Loucy (cell line): Measurements from ENCODE around the gene CADM2.

ENCODE experiments used
- H2AFZ ChIP-seq: fragments of 200-600 bp; sonication (generic); 2 replicates; pipeline ENCODE4 v1.6.0; 2016; ENCODE audit warnings: antibody characterized with exemption, mild to moderate bottlenecking, low read length, moderate library complexity
- H3F3A ChIP-seq: fragments of 200-600 bp; 2 replicates; pipeline ENCODE4 v1.6.0; 2016; ENCODE audit warnings: antibody characterized with exemption, low read depth, mild to moderate bottlenecking
- H3K27me3 ChIP-seq: fragments of 200-600 bp; sonication (generic); 2 replicates; pipeline ENCODE4 v1.6.1; 2014; ENCODE audit warnings: low read length, mild to moderate bottlenecking; ENCODE audit not compliant: insufficient read depth, poor library complexity, severe bottlenecking
- H3K36me3 ChIP-seq: fragments of 200-600 bp; sonication (generic); 2 replicates; pipeline ENCODE4 v1.6.1; 2016; ENCODE audit warnings: low read length; ENCODE audit not compliant: insufficient read depth
- H3K4me1 ChIP-seq: fragments of 200-600 bp; sonication (generic); 2 replicates; pipeline ENCODE4 v1.5.1; 2014; ENCODE audit warnings: low read length, mild to moderate bottlenecking; ENCODE audit not compliant: insufficient read depth, poor library complexity, severe bottlenecking
- H3K4me2 ChIP-seq: fragments of 200-600 bp; sonication (generic); 2 replicates; pipeline ENCODE4 v1.6.0; 2014; ENCODE audit warnings: antibody characterized with exemption, low read length, low read depth, mild to moderate bottlenecking; ENCODE audit not compliant: poor library complexity, severe bottlenecking
- H3K4me3 ChIP-seq: fragments of 200-600 bp; sonication (generic); 2 replicates; pipeline ENCODE4 v1.5.1; 2014; ENCODE audit warnings: low read length, mild to moderate bottlenecking, mixed read lengths; ENCODE audit not compliant: poor library complexity, severe bottlenecking
- H3K79me2 ChIP-seq: fragments of 200-600 bp; sonication (generic); 2 replicates; pipeline ENCODE4 v1.6.1; 2014; ENCODE audit warnings: low read length; ENCODE audit not compliant: insufficient read depth
- H3K9ac ChIP-seq: fragments of 200-600 bp; sonication (generic); 2 replicates; pipeline ENCODE4 v1.6.0; 2014; ENCODE audit warnings: mild to moderate bottlenecking, low read depth, low read length, moderate library complexity; ENCODE audit not compliant: poor library complexity, severe bottlenecking
- H3K9me2 ChIP-seq: fragments of 200-600 bp; sonication (generic); replicated peaks from 2 replicates; pipeline ENCODE4 v1.6.1; 2016; ENCODE audit warnings: low read depth, low read length, mixed read lengths
- H3K9me3 ChIP-seq: fragments of 200-600 bp; sonication (generic); 2 replicates; pipeline ENCODE4 v1.6.1; 2014; ENCODE audit warnings: mild to moderate bottlenecking, antibody characterized with exemption, low read length, low read depth; ENCODE audit not compliant: insufficient read depth
- H4K20me1 ChIP-seq: fragments of 200-600 bp; sonication (generic); 2 replicates; pipeline ENCODE4 v1.6.0; 2014; ENCODE audit warnings: antibody characterized with exemption, low read length, mild to moderate bottlenecking; ENCODE audit not compliant: insufficient read depth, poor library complexity, severe bottlenecking
- EZH2phosphoT487 ChIP-seq: fragments of 200-600 bp; IDR thresholded peaks from 2 replicates; pipeline ENCODE4 v1.6.1; 2018; ENCODE audit warnings: antibody characterized with exemption, mild to moderate bottlenecking, moderate library complexity, borderline replicate concordance
- TF ChIP-seq, protein P1 (sequence below): fragments of 200-600 bp; sonication (generic); conservative IDR thresholded peaks from 2 replicates; pipeline ENCODE4 v1.5.1; 2014; ENCODE audit warnings: mild to moderate bottlenecking, antibody characterized with exemption, low read length

The CADM2 gene

DNA sequence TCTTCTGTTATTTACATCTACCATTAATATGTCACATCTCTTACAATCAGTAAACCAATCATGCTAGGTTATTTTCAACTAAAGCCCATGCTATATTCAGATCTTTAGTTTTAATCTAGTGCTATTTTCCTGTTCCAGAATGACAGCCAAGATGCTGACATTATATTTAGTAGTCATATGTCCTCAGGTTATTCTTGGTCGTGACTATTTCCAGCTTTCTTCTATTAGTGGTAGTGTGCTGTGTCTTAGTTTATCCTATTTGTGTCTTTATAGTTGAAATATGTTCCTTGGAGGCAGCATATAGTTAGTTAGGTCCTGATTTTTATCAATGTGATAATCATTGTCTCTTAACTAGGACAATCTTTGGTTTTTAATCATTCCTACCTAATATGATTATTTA is 566.5 kb downstream of the CADM2 start:
- no peak overlapping the region for H3K9ac ChIP-seq
- no peak overlapping the region for H2AFZ ChIP-seq
- H3K27me3 ChIP-seq, result no peaks in the 10 kb centered on the region
- TF ChIP-seq EZH2phosphoT487, result no peak
- TF ChIP-seq, protein P1, sequence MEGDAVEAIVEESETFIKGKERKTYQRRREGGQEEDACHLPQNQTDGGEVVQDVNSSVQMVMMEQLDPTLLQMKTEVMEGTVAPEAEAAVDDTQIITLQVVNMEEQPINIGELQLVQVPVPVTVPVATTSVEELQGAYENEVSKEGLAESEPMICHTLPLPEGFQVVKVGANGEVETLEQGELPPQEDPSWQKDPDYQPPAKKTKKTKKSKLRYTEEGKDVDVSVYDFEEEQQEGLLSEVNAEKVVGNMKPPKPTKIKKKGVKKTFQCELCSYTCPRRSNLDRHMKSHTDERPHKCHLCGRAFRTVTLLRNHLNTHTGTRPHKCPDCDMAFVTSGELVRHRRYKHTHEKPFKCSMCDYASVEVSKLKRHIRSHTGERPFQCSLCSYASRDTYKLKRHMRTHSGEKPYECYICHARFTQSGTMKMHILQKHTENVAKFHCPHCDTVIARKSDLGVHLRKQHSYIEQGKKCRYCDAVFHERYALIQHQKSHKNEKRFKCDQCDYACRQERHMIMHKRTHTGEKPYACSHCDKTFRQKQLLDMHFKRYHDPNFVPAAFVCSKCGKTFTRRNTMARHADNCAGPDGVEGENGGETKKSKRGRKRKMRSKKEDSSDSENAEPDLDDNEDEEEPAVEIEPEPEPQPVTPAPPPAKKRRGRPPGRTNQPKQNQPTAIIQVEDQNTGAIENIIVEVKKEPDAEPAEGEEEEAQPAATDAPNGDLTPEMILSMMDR, result no peak
- H4K20me1 ChIP-seq, result no peaks in the 10 kb centered on the region
- H3K4me1 ChIP-seq, result no peaks in the 10 kb centered on the region
- H3K4me2 ChIP-seq, result no peak overlapping the region
- H3K9me2 ChIP-seq, result no peaks in the 10 kb centered on the region
- H3F3A ChIP-seq, result no peaks in the 10 kb centered on the region
- H3K9me3 ChIP-seq, result no peaks in the 10 kb centered on the region
- H3K4me3 ChIP-seq, result no peak overlapping the region
- no peaks in the 10 kb centered on the region for H3K79me2 ChIP-seq
- H3K36me3 ChIP-seq, result no peaks in the 10 kb centered on the region

DNA sequence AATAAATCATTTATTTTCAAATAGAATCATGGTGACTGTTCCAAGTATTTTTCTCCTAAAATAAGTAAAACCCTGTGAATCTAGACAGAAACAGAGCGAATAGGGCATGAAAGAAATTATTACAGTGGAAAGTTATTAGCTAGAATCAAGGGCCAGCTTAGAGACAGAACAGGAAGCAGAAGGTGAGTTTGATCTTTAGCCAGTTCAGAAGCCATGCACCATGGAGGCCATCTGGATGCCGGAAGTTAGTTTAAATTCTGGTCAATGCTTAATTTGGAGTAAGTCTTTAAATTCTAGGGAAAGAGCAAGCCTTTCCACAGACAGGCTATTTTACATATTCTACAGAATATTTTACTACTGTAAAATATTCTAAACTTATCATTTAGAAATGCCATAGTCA is 574.8 kb downstream of the CADM2 start:
- H3K36me3 ChIP-seq, result no peaks in the 10 kb centered on the region
- H3K9ac ChIP-seq, result no peak overlapping the region
- no peaks in the 10 kb centered on the region for H3K27me3 ChIP-seq
- no peaks in the 10 kb centered on the region for H3K9me2 ChIP-seq
- TF ChIP-seq, protein P1, result no peak
- no peak for TF ChIP-seq EZH2phosphoT487
- H4K20me1 ChIP-seq, result no peaks in the 10 kb centered on the region
- H3F3A ChIP-seq, result no peaks in the 10 kb centered on the region
- no peaks in the 10 kb centered on the region for H3K9me3 ChIP-seq
- no peak overlapping the region for H3K4me2 ChIP-seq
- H3K4me3 ChIP-seq, result no peak overlapping the region
- H3K4me1 ChIP-seq, result no peaks in the 10 kb centered on the region
- no peaks in the 10 kb centered on the region for H3K79me2 ChIP-seq
- H2AFZ ChIP-seq, result no peak overlapping the region

DNA sequence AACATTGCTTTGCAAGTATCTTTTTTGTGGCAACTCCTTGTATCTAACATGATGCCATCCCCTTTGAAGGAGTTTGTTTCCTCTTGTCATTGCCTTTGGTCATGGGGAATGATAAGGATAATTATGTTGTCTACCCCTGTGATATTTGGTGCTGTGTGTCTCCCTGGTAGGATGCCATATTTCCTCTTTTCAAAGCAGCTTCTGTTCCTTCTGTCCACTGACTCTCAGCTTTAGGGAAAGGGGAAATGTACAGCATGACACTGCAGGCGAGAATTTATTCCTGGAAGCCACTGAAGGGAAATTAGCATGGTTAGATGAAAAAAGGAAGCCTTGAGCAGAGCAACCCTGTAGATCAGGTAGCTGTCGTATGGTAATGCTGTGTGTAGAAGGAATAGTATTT is 576.7 kb downstream of the CADM2 start:
- Histone ChIP-seq H3K9me3 (no peaks in the 10 kb centered on the region), H3K4me1 (no peaks in the 10 kb centered on the region), H3K79me2 (no peaks in the 10 kb centered on the region), H4K20me1 (no peaks in the 10 kb centered on the region), H3K36me3 (no peaks in the 10 kb centered on the region), H3K4me3 (no peak overlapping the region), H3F3A (no peaks in the 10 kb centered on the region), H3K9me2 (no peaks in the 10 kb centered on the region), H2AFZ (no peak overlapping the region), H3K4me2 (no peak overlapping the region), H3K27me3 (no peaks in the 10 kb centered on the region), H3K9ac (no peak overlapping the region)
- TF ChIP-seq EZH2phosphoT487, result no peak
- TF ChIP-seq, protein P1, result no peak
